Stimulated activated CD4-positive, alpha-beta T cell treated with anti-CD3 and anti-CD28 coated beads, Interleukin-1b, Interleukin-23, amount 100 ng/mL, for 48 hours (primary cell): ENCODE measurements around the gene SERPINH1.

ENCODE experiments used
- DNase-seq: peaks from one replicate; pipeline ENCODE4 v3.0.0-alpha.2; 2020

Gene SERPINH1

GRCh38 chr11:75562048-75562835, at the start of gene SERPINH1:
Gene SERPINH1 (plus strand): TSS chr11:75562253. CDS start chr11:75566350, 4,097 bp downstream.
- DNase-seq = peak; percentile 81

GRCh38 chr11:75513250-75513649, 48.8 kb upstream of the SERPINH1 start:
- no peak for DNase-seq

- no peak for DNase-seq
Measured at GRCh38 chr11:75514596-75514995, 47.5 kb upstream of the SERPINH1 start.

GRCh38 chr11:75516140-75516539, 45.9 kb upstream of the SERPINH1 start:
- no peak for DNase-seq

GRCh38 chr11:75516886-75517285, 45.2 kb upstream of the SERPINH1 start:
- no peak for DNase-seq

DNA sequence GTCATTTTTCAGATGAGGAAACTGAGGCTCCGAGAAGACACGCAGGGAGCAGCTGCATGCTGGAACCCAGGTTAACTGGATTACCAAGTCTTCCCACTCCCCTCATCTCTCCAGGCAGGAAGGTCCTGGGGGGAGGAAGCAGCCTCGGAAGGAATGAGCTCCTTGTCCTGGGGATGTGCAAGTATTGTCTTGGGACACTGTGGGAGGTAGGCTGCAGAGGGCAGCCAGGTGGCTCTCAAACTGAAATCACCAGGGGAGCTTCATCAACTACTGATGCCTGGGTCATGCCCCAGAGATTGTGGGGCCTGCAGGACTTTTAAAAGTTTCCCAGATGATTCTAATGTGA, 43.9 kb upstream of the SERPINH1 start:
- DNase-seq = no peak

DNA sequence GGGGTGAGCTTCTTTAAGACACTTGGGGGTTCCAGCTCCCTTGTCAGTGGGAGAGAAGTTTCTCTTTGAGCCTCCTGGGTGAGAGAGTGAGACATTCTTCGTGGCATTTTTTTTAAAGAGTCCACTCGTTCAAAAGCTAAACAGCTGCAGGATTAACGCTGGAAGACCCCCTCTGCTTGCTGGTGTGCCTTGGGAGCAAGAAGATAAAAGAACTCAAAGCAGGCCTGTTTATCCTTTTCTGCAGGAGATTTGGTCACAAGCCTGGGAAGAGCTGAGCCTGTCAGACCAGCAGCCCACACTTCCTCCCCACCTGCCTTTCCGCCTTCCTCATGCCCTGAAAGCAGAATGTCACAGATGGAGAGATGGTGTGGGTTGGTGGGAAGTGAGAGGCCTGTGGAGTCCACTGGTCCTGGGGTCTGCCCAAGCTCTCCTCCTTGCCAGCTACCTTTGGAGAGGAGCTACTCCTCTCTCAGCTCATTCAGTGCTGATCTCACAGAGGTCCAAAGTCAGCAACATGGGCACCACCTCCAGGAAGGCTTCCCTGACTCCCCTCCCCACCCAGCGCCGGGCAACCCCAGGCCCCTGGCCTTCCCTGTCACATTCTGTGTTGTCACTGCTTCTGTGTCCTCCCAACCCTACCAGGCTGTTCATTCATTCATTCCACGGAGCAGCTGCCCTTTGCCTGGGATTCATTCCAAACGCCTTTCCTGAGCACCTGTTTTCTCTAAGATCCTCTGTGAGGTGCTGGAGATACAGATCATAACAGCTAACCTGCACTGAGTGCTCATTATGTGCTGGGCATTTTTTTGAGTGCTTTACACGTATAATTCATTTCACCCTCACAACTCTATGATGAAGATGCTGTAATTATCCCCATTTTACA, 43.0 kb upstream of the SERPINH1 start:
- no peak for DNase-seq

GRCh38 chr11:75520688-75521087, 41.4 kb upstream of the SERPINH1 start:
- no peak for DNase-seq

DNA sequence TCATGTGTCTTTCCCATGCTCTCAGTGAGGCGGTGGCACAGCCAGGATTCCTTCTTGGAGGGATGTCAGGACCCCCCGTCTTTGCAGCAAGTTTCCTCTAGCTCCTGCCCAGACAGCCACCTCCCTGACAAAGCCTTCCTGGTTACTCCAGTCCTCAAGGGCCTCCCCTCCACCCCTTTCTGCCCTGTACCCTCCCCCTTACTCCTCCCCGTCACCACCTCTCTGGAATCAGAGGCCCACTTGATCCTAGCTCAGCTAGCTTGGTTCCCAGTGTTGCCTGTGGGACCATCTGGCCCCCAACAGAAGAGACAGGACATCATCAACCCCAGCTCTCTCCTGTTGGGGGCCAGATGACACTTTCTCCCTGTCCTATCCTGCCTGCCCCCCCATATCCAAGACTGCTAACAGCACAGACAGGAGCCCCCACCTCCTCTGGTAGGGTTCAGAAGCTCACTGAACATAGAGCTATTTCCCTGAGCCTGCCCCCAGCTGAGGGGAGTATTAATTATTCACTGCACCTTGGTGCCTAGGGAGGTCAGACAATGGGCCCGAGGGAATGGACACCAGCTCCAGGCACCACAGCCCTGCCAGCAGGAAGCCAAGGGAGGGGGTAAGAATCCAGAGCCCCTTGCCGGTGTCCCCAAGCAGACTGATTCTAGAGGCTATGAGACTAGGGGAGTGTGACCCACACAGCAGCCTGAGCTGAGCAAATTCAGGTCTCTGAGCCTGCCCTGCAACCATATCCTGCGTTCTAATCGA, 39.6 kb upstream of the SERPINH1 start:
- no peak for DNase-seq

DNA sequence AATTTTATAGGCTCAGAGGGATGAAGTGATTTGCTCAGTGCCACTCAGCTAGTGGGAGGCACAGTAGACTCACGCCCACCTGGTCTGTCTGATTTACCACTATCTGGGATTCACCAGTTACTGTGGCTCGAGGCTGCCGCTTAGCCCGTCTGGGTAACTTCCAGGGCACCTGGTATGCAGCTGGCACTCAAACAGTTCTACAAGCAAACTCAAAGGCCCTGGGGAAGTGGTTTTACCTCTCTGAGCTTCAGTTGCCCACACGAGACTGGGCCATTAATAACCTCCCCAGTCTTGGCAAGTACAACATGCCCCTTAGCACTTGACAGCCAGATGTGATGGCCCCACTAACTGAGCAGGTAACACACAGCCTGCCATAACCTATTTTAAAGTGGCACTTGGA, 38.9 kb upstream of the SERPINH1 start:
- DNase-seq = no peak

- DNase-seq = no peak
Measured at GRCh38 chr11:75523811-75524664, 38.0 kb upstream of the SERPINH1 start.

- no peak for DNase-seq
Measured at GRCh38 chr11:75524665-75525432, 37.2 kb upstream of the SERPINH1 start.

GRCh38 chr11:75525433-75526191, 36.4 kb upstream of the SERPINH1 start, which contains the start of gene GDPD5:
Gene GDPD5 (minus strand): TSS chr11:75525941. CDS start chr11:75477735, 48,206 bp downstream.
- DNase-seq = peak; percentile 88

- no peak for DNase-seq
Measured at GRCh38 chr11:75526192-75526541, 35.9 kb upstream of the SERPINH1 start.

GRCh38 chr11:75527130-75527529, 34.9 kb upstream of the SERPINH1 start:
- DNase-seq = no peak

DNA sequence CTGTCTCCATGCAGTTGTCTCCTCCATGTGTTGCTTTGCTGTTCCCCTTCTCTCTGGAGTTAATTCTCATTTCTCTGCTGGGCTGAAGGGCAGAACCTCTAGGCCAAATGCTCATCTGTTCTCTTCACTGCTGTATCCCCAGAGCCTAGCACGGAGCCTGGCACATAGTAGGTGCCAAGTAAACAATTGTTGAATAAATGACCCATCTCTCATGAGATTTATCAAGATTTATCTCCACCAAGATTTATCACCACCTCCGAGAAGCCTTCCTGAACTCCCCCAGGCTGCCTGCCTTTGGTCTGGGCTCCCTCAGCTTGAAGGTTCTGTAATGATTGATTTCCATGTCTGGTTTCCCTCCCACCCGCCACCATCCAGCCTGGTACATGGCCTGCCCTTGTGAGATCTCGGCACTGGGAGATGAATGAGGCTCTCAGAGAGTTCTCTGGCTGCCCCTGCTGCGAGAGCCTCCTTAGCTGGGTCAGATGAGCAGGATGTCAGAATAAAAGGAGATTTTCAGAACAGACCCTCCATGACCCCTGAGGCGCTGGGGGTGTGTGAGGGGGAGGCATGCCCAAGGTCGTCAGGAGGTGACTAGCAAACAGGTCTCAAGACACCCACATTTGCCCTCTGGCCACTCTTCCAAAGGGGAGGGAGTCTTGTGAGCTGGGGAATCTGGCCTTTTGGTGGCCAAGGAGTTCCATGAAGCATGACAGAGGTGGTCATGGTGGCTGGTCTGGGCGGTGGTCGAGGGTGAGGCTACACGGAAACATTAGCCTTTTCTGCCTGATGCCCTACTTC, 33.9 kb upstream of the SERPINH1 start:
- no peak for DNase-seq

GRCh38 chr11:75530577-75530976, 31.5 kb upstream of the SERPINH1 start:
- DNase-seq = no peak

DNA sequence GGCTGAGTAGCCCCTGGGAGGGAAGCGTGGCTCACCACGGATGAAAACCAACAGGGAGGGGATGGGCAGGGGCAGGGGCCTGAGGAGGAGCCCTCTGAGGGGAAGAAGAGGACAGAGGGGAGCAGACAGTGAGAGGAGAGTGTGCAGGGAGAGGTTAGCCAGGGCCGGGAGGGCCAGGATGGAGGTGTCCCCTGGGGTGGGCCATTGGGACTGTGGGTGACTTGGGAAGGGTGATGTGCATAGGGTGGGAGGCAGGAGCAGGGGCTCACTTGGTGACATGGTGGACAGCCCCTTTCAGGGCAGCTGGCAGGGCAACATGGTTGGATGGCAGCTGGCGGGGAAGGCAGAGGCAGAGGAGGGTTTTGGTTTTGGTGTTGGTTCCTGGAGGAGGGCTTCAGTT, 30.7 kb upstream of the SERPINH1 start:
- no peak for DNase-seq

GRCh38 chr11:75532200-75533048, 29.6 kb upstream of the SERPINH1 start:
- peak; percentile 79 for DNase-seq
